Measurements from ENCODE around the gene PDIA6. TPM values are rescaled to one million over a fixed set of nuclear protein-coding genes. Genes with fewer than 3 reads are reported as not detected.

PDIA6 gene
- total and polyA plus RNA-seq, 2 donors (not counting 1 experiment from before 2014, with no cell fraction given): 23.8 to 53.8 TPM

GRCh38 chr2:10798783-10799182 lies 13.8 kb downstream of the PDIA6 start:
- CTCF ChIA-PET: interaction anchor here (1.0 kb wide), 1 partner anchor 45 kb away, joined by 3 read pairs; no protein-coding TSS in a partner anchor

GRCh38 chr2:10796703-10797102 lies 15.9 kb downstream of the PDIA6 start:
- Histone ChIP-seq H3K4me3 (ENCODE audit: control extremely low read depth in 1 of 5, extremely low read depth in 1 of 5, insufficient read depth in 1 of 5, low read depth in 2 of 5, low read length in 4 of 5) (no peak overlapping the region), H2AFZ (ENCODE audit: insufficient read depth, low read depth, low read length, poor library complexity, severe bottlenecking) (no peak overlapping the region), H3K36me3 (replicated peaks in 1 of 2; ENCODE audit: control extremely low read depth in 1 of 2, control insufficient read depth in 1 of 2, extremely low read depth in 1 of 2, insufficient read depth in 2 of 2, low read length in 1 of 2) (peaks cover 5 to 82% of the 10 kb centered on the region in 2 experiments), H3K27me3 (replicated peaks in 1 of 4; ENCODE audit: control extremely low read depth in 1 of 4, control insufficient read depth in 3 of 4, insufficient read depth in 4 of 4, low read length in 3 of 4) (no peaks in the 10 kb centered on the region), H3K4me1 (ENCODE audit: control insufficient read depth in 2 of 2, insufficient read depth in 2 of 2, low read length in 2 of 2) (no peaks in the 10 kb centered on the region), H3K9ac (ENCODE audit: low read length) (no peak overlapping the region), H4K20me1 (ENCODE audit: control insufficient read depth, insufficient read depth, low read length, poor library complexity, severe bottlenecking) (peaks cover 42% of the 10 kb centered on the region), H3K79me2 (ENCODE audit: control insufficient read depth, insufficient read depth, low read length) (peaks cover 60% of the 10 kb centered on the region), H3K27ac (ENCODE audit: low read length in 2 of 2) (no peak overlapping the region), H3K4me2 (replicated peaks; ENCODE audit: low read depth, low read length, poor library complexity, severe bottlenecking) (no peak overlapping the region), H3K9me3 (ENCODE audit: control extremely low read depth in 1 of 3, control insufficient read depth in 2 of 3, insufficient read depth in 1 of 3, low read length in 2 of 3) (no peaks in the 10 kb centered on the region)
- intact Hi-C loops (cut with micrococcal nuclease): no loop called here
- Mint-ChIP-seq H3K4me1 (peaks cover 8% of the 10 kb centered on the region), H3K4me3 (no peak overlapping the region), H3K9me3 (ENCODE audit: insufficient read depth) (no peaks in the 10 kb centered on the region), H3K27me3 (no peaks in the 10 kb centered on the region), H3K27ac (no peak overlapping the region)
- CTCF ChIA-PET: no interaction called here
- no CpG with 5 or more reads among the region's 2 CpGs for WGBS (ENCODE audit: insufficient coverage)
- TF ChIP-seq EZH2 (IDR thresholded peaks at IDR 0.05; ENCODE audit: borderline replicate concordance, insufficient read depth, low read depth, low read length, poor library complexity, severe bottlenecking) (no peak), CTCF (IDR thresholded peaks at IDR 0.05) (no peak)
- DNase-seq (no peak), ATAC-seq (ENCODE audit: low read depth) (no peak)
- POLR2A ChIA-PET: no interaction called here

More at GRCh38 chr2:10798783-10799182, 13.8 kb downstream of the PDIA6 start:
- H2AFZ ChIP-seq (ENCODE audit: insufficient read depth, low read depth, low read length, poor library complexity, severe bottlenecking): no peak overlapping the region
- peaks cover 17% of the 10 kb centered on the region for H3K4me1 Mint-ChIP-seq
- peaks cover 76% of the 10 kb centered on the region for H3K79me2 ChIP-seq (ENCODE audit: control insufficient read depth, insufficient read depth, low read length)
- H3K27ac Mint-ChIP-seq: no peak overlapping the region
- TF ChIP-seq CTCF (IDR thresholded peaks at IDR 0.05): no peak
- TF ChIP-seq EZH2 (IDR thresholded peaks at IDR 0.05; ENCODE audit: borderline replicate concordance, insufficient read depth, low read depth, low read length, poor library complexity, severe bottlenecking): no peak
- peaks cover 8 to 67% of the 10 kb centered on the region in 2 experiments for H3K36me3 ChIP-seq (replicated peaks in 1 of 2; ENCODE audit: control extremely low read depth in 1 of 2, control insufficient read depth in 1 of 2, extremely low read depth in 1 of 2, insufficient read depth in 2 of 2, low read length in 1 of 2)
- no peak overlapping the region for H3K27ac ChIP-seq (ENCODE audit: low read length in 2 of 2)
- H3K9me3 ChIP-seq (ENCODE audit: control extremely low read depth in 1 of 3, control insufficient read depth in 2 of 3, insufficient read depth in 1 of 3, low read length in 2 of 3): no peaks in the 10 kb centered on the region
- no peak overlapping the region for H3K4me2 ChIP-seq (replicated peaks; ENCODE audit: low read depth, low read length, poor library complexity, severe bottlenecking)
- WGBS (ENCODE audit: insufficient coverage): 67% methylated on average over 4 of the region's 8 CpGs
- H3K9ac ChIP-seq (ENCODE audit: low read length): no peak overlapping the region
- ATAC-seq (ENCODE audit: low read depth) (no peak), DNase-seq (no peak)
- POLR2A ChIA-PET: no interaction called here
- H3K4me1 ChIP-seq (ENCODE audit: control insufficient read depth in 2 of 2, insufficient read depth in 2 of 2, low read length in 2 of 2): no peaks in the 10 kb centered on the region
- H3K27me3 Mint-ChIP-seq: no peaks in the 10 kb centered on the region
- H3K4me3 ChIP-seq (ENCODE audit: control extremely low read depth in 1 of 5, extremely low read depth in 1 of 5, insufficient read depth in 1 of 5, low read depth in 2 of 5, low read length in 4 of 5): no peak overlapping the region
- H3K27me3 ChIP-seq (replicated peaks in 1 of 4; ENCODE audit: control extremely low read depth in 1 of 4, control insufficient read depth in 3 of 4, insufficient read depth in 4 of 4, low read length in 3 of 4): no peaks in the 10 kb centered on the region
- intact Hi-C loops (cut with micrococcal nuclease): no loop called here
- no peaks in the 10 kb centered on the region for H3K9me3 Mint-ChIP-seq (ENCODE audit: insufficient read depth)
- H3K4me3 Mint-ChIP-seq: no peak overlapping the region
- H4K20me1 ChIP-seq (ENCODE audit: control insufficient read depth, insufficient read depth, low read length, poor library complexity, severe bottlenecking): peaks cover 50% of the 10 kb centered on the region

Measured in B cell (primary cell).